DMS 273 (cell line): Measurements from ENCODE around the gene MRPS18B.
A peak's percentile ranks its signal among the peaks of the same experiment; 100 is the strongest.

Source experiments
- DNase-seq: peaks from one replicate; lab custom pipeline; 2025; ENCODE audit not compliant: unreplicated experiment; lab: John Stamatoyannopoulos, UW

MRPS18B gene

GRCh38 chr6:30601815-30602641 is 15.6 kb upstream of the MRPS18B start:
- DNase-seq, result no peak

GRCh38 chr6:30603961-30604360 is 13.7 kb upstream of the MRPS18B start:
- DNase-seq, result no peak

GRCh38 chr6:30610065-30610464 is 7.6 kb upstream of the MRPS18B start:
- DNase-seq, result no peak

DNA sequence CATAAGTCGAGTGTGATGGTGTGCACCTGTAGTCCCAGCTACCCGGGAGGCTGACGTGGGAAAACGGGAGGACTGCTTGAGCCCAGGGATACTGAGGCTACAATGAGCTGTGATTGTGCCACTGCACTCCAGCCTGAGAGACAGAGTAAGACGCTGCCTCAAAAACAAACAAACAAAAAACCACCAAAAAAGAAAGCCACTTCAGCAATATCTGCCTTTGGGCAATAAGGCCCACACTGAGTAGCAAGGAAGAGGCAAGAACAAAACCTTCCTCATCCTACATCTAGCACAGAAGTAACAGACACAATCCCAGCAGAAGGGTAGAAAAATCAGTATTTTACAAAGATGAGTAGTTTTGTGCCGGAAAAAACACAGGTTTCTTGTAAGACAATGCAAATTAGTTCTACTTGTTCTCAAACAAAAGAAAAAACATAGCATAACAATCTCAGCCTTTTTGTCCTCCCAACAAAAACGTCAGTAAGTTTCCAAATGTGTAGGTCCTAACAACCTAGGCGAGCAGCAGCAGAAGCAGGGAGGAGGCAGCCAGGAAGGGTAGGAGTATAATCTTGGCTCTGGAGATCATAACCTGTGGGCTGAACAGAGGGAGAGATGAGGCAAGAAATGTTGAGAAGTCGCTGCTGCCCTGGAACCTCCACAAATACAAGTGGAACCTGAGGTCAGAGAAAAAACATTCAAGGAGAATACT is 6.3 kb upstream of the MRPS18B start:
- no peak for DNase-seq

DNA sequence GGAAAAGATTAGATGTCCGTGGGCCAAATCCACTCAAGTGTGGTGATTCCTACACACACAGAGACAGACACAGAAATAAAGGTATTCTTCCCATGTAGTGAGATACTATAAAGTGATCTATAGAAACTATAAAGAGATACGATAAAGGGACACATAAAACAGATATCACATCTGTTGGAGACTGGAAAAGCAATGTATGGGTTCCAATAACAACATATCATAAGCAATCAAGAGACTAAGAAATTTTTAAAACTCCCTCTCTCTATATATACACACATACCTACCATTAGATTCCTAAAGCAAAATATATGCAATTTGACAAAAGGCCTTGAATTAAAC is 5.8 kb upstream of the MRPS18B start:
- no peak for DNase-seq

- DNase-seq, result peak; percentile 42
These were observed 5.4 kb upstream of the MRPS18B start for GRCh38 chr6:30612213-30612612.

DNA sequence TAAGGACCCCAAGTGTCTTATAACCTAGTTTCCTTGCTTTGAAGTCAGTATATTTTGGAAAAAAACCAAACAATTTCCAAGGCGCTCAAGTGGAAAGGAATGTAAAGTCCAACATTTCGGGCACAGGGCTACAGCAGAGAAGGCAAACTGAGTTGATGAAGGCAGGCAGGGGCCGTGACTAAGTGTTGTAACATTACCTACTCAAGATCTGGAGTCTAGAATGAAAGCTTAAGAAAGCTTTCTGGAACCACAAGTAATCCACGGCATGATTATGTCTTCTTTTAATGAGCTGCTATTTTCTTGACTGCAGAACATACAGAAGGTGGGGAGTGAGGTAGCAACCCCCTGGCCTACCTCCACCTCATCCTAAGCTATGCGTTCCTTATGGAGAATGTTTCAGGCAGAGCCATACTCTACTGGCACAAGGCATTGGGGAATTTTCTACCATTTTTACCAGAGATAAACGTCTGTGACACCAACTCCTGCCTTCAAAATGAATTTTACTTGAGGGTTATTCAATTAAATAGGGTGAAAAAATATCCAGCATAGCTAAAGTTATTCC is 4.9 kb upstream of the MRPS18B start:
- peak; percentile 24 for DNase-seq

DNA sequence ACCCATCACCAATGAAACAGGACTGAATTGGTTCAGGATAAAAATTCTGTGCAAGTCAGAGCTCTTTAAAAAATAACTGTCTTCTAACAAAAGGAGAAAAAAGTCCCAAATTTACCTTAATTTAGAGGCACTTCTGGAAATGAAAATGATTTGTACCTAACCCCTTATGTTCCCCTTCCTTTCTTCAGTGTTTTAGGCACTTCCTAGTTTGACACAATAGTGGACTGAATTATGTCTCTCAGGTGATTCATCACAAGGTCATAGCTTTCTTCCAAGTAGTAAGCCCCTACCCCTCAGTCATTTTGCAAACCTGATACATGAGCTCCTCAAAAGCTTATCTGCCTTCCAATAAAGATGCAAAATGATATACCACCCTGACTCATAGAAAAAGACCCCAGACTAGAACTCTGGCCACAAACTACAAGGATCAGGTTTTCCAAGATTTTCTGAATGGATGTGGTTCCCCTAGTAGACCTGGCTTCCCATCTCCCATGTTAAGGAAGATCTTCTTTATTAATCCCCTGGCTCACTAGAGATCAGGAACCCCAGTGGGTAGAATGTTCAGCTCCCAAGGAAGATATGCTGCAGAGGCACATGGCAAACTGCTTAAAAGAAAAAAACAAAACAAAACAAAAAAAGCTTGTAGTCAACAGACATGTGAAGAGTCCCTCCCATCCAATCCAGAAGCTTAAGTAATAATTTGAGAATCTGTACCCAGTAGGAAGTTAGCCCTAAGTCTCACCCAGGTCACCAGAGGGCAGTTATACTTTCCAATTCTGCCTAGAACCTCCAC is 4.2 kb upstream of the MRPS18B start:
- no peak for DNase-seq

DNA sequence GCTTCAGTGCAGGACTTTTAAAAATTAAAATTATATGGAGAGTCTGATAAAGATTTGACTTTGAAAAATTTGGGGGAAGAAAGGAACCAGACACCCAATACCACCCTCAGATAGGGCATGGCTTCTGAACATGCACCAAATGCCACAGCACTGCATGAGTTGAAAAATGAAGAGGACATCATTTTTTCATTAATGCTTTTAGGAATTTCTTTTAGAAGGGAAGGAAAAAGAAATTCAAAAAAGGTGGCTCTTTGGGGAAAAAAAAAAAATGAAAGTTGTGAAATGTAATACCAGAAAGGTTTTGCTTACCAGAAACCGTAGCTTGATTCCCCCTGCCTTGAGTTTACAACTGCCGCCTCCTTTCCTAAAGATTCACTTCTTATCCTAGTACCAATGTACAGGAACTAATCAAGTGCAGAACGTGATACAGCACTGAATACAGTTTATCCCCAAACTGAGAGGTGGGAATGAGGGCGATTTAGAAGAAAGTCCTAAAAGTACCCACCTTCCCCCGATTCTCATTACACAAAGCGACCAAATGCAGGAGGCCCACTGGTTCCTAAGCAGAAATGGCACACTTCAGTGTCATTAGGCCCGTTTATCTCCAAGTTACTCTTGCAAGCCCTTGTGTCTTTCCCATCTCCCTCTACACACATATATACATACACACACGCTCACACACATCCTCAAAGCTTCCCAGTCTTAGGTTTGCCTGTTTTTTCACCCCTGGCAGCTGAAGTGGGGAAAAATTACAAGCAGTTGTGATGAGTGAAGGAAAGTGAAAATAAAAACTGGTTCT is 3.4 kb upstream of the MRPS18B start:
- peak; percentile 48 for DNase-seq

DNA sequence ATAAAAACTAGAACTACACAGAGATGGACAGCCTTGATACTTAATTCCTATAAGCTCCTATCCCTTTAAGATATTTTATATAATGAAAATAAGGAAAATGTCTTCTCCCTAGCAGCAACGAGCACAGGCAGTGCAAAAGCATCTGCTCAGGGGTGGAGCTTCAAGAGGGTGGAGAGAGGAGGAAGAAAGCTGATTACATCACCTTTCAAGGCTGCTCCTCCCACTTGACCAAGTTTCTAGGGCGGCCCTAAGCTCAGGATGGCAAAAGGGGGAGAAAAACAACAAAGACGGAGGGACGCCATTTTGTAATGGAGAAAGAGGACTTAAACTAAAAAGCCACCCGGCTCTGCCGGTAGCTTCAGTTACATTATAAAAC is 2.8 kb upstream of the MRPS18B start:
- peak; percentile 99 for DNase-seq

DNA sequence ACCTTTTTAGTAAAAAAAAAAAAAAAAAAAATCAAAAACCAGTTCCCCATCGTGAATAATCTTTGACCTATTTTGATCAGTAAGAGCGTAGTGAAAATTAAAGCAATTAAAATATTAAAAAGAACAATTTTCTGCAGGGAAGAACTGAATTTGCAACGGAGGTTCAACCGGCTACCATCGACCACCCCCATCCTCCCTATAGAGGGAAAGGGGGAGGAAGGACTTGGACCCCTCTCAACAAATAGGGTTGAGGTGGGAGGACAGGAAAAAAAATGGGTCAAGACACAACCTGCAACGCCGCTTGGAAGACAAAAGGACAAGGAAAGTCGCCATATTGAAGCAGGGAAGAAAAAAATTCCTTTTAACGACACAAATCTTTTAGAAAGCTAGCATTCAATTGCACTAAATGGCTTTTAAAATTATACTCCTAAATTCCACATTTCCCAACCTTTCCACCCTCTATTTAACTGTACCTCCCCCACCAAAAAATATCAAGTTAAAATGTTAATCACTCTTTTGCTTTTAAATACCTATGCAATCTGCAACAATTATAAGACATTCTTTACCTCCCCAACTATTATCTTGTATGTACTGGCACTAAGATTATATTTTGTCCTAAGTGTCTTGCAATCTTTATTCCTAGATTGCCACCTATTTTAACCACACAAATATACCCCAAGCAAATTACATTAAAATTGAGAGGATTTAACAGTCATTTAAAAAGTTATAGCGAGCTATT is 2.3 kb upstream of the MRPS18B start:
- DNase-seq, result peak; percentile 94

GRCh38 chr6:30615958-30616810 is 1.5 kb upstream of the MRPS18B start:
- peak; percentile 85 for DNase-seq

GRCh38 chr6:30616811-30617564 is 652 bp upstream of the MRPS18B start, which contains the start of gene PPP1R10:
TSS of gene PPP1R10 (minus strand) at chr6:30617243. CDS start at chr6:30609944, 7,299 bp downstream.
- DNase-seq, result peak; percentile 100

GRCh38 chr6:30618270-30618797 is 694 bp downstream of the MRPS18B start:
- DNase-seq, result peak; percentile 72

DNA sequence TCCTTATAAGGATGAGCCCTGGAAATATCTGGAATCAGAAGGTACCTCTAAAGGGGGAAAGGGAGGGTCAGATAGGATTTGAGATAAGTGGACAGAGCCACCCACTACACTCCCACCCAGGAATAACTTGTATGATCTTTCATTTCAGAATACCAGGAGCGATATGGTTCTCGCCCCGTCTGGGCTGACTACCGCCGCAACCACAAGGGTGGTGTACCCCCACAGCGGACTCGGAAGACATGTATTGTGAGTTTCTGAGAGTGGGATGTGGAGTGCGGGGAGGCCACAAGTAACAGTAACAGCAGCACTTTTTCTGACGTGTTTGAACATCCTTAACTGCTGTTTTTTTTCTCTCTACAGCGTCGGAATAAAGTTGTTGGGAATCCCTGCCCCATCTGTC is 1.9 kb downstream of the MRPS18B start:
- no peak for DNase-seq

GRCh38 chr6:30625511-30625910 is 7.9 kb downstream of the MRPS18B start:
- no peak for DNase-seq

DNA sequence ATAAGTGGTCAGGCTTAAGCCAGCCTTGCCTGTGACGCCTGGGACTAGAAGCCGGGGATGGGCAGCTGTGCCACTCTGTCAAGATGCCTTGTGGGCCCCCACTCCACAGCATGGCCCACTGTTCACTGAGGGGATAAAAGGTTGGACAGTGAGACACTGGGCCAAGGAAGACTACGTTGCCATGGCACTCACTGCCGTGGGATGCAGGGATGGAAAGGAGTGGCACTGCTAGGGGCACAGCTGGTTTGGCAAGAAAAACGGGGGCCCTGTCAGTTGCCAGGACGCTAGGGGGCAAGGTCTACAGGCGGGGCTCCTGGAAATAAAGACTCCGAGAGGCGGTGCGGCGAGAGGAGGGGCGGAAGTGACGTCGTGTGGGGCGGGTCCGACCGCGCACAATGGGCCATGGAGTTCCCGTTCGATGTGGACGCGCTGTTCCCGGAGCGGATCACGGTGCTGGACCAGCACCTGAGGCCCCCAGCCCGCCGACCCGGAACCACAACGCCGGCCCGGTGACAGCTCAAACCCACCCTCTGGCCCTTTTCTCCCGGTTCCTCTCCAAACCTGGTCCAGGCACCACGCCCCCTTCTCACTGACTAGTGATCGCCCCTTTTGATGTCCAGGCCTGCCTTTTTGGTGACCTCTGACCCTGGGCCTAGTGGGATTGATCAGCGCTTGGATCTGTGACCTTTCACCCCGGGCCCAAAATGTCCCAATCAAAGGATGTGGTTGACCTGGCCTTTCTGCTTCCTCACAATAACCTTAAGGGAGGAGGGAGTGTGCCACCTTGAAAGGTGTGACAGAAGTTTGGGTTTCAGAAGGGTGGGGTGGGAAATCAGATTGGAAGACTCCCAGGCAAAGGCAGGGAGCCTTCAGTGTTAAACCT is 9.1 kb downstream of the MRPS18B start, which contains the start of gene ATAT1:
TSS of gene ATAT1 (plus strand) at position 391 of the 883 bp plus-strand sequence.
- peak; percentile 95 for DNase-seq
